DMS153 (cell line): ENCODE measurements around the gene POLDIP3.
A peak's percentile ranks its signal among the peaks of the same experiment; 100 is the strongest.
"Not testable (repeated sequence)": the region's sequence is repeated elsewhere in the genome, so short reads cannot be mapped to it uniquely, and the experiment has no call there.

Experiments used
- DNase-seq: peaks from one replicate; lab custom pipeline; 2025; lab: John Stamatoyannopoulos, UW

Gene POLDIP3

DNA sequence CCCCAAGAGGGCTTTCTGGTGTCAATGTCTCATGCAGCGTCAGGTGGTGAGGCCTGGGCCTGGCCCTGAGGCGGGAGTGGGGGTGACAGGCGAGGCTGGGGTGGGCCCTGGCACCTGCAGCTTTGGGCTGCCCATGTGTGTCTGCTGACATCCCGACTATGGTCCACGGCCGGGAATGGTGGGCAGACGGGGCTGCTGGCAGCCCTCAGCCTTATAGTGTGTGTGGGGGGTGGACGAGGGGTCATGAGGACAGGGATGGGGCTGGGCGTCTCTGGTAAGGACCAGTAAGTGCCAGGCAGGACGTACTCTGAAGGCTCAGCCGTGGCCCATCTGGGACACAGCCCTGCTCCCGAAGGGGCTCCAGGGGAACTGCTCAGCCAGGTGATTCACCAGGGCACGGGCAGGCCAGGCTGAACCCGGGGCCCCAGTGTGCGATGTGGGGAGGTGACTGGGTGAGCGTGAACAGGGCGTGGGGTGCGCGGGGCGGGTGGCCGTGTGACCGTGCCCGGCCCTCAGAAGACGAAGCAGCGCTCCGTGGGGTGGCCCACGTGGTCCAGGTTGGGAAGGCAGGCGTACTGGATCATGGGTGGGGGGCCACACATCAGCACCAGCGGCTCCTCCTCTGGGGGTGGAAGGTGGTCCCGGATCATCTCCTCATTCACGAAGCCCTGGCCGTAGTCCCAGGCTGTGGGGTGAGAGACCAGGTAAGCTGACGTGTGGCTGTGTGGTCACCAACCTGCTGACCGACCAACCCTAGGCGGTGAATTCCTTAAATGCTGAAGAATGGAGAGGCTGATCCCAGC is 4.8 kb upstream of the POLDIP3 start:
- no peak for DNase-seq

DNA sequence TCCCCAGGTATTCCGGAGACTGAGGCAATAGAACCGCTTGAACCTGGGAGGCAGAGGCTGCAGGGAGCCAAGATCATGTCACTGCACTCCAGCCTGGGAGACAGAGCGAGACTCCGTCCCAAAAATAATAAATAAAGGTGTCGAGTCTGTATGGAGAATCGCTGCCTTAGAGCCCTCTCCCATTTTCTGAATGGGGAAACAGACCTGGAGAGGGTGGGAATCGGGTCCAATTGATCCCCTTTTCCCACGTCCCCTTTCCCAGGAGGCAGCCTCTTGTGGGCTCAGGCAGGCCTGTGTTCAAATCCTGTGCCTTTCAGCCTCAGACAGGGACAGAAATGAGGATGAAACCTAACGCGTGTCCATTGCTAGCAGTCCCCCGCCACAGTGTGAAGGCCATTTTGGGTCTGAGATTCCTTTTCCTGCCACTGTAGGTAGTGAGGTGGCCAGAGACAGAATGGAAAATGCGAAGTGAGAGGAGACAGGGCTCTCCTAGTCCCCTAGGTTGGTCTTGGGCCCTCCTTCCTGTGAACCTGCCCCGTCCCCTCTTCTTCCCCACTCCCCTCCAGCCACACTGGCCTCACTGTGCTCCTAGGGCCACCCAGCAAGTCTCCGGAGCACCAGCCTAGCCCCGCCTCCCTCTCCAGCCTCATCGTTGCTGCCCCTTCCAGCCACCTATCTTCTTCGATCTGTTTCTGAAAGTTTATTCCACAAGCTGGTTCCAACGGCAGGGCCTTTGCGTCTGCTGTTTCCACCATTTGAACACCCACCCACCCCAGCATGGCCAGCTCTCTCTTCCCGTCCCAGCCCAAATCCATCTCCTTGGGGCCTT is 2.7 kb upstream of the POLDIP3 start:
- DNase-seq: no peak

DNA sequence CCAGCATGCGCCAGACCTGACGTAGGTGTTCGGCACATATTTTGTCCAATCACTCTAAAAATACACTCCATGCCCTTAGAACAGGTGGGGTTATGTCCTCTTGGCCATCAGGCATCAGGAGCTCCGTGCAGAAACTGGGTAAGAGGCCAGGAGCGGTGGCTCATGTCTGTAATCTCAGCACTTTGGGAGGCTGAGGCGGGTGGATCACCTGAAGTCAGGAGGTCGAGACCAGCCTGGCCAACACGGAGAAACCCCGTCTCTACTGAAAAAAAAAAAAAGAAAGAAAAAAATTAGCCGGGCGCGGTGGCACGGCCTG is 1.1 kb upstream of the POLDIP3 start:
- DNase-seq: not testable (repeated sequence)

DNA sequence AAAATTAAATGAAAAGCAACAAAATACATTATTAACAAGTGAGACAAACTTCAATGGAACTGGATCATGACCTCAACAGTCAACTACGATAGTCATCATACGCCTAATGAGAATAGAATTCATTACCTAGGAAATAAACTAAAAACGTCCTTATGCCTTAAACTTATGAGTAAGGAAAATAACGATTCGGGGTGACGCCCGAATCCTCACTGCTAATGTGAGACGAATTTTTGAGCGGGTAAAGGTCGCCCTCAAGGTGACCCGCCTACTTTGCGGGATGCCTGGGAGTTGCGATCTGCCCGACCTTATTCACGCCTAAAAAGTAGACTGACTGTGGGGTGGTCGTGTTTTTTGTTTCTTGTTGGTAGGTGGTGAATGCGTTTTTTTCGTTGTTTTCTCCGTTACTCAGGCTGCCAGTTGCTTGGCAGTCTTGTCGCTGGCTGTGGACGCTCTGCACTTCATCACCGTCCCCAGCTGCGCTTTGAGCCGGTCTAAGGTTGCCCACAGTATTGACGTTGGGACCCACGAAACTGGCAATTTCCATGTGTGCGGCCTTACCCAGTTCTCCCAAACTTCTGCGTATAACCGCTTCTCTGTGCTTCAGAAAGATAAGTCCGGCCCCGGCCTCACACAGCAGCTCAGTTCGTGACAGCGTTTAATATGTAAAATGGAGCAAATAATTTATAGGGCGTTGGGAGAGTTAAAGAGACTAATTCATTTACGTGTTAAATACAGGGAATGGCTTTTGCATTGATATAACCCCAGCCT is 593 bp upstream of the POLDIP3 start:
- peak; percentile 92 for DNase-seq

DNA sequence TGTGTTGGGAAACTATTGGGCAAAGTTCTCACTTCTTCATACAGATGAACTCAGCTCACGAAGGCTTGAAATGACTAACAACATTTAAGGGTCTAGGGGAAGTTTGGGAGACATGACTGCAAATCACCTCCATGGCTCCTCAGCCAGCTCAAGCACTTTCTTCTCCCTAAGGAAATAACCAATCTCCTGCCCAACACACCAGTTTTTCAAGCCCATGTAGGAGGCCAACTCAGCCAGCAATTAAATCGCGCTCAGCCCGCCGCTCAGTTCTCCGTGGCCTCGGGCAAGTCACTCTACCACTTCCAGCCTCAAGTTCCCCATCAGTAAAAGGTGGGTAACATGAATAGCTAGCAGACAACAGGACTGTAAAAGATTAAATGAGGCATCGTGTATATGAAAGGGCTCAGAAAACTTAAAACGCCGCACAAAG is 796 bp downstream of the POLDIP3 start:
- no peak for DNase-seq

DNA sequence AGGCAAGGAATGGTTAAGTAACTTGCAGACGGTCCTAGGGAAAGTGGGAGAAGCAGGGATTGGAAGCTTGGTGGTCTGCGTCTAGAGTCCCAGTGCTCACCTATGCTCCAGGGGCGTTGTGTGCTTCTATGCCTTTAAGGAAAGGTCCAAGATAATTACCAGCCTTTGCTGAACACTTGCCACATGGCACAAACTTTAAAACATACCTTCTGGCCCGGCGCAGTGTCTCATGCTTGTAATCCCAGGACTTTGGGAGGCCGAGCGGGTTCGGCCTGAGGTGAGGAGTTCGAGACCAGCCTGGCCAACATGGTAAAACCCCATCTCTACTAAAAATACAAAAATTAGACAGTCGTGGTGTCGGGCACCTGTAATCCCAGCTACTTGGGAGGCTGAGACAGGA is 2.3 kb downstream of the POLDIP3 start:
- DNase-seq: no peak

DNA sequence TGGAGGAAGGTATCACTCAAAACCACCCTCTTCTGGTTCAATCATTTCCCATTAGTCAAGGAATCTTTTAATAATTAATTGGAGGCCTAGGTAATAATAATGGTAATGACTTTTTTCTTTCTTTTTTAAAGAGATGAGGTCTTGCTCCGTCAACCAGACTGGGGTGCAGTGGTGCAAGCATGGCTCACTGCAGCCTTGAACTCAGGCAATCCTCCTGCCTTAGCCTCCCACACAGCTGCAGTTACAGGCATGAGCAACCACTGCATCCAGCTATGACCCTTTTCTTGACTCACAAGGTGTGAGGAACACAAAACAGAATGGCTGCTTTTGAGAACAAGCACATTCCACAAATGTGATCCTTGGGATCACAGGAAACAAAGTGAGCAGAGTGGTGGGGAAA is 3.6 kb downstream of the POLDIP3 start:
- DNase-seq: no peak

DNA sequence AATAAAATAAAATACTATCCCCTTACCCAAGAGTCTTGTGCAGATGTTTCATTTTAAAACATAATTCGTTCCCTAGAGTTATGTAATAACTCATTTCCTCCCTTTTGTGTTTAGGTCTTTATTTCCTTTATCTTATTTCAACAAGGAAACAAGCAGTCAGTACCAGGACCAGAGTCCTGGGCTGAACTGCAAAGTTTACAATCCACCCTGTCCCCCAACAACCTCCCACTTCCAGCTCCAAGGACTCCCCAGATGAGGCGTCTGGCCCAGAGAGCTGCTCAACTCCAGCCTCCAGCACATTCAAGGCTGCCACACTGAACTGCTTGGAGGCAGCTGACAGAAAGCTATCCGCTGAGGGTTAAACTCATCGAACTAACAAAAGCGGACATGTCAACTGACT is 4.5 kb downstream of the POLDIP3 start:
- DNase-seq: no peak

DNA sequence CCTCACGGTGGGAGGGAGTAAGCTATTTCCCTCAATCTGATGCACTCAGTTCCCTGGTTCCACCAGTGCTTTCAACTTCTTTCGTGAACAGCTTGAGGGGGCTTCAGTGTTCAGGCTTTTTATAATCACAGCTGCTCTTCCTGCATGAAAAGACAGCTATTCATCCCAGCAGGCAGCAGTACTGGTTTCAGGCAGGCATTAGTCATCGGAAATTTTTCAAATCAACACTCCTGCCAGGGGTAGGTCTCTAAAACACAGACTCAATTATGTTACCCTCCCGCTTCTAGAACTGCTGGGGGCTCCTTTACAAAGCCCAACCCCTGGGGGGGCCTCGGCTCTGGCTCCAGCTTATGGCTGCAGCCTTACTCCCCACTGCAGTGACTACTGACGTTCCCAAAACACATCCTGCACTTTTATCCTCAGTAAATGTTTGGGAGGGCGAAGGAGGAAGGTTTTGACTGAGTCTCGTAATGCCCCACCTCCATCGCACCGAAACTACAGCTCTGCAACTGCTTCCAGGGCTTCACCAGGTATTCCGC is 5.8 kb downstream of the POLDIP3 start:
- no peak for DNase-seq

DNA sequence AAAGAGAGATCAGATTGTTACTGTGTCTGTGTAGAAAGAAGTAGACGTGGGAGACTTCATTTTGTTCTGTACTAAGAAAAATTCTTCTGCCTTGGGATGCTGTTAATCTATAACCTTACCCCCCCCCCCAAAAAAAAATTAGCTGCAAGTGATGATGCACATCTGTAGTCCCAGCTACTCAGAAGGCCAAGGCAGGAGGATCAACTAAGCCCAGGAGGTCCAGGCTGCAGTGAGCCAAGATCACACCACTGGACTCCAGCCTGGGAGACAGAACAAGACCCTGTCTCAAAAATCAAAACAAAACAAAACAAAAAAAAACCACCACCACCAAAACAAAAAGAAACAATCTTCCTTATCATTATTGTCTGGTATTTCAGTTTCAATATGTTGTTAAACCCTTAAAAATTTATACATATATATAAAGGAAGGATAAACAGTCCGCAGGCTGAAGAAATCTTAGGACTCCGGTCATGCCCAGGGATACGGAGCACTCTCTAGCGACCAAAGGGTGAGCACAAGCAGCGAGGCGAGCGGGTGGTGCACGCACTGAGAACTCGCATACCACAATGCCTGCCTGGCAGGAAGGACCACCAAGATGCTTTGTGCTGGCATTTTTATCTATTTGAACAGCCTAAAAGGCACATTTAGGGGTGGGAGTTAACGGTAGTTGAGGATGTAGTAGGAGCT is 6.4 kb downstream of the POLDIP3 start:
- DNase-seq: no peak

DNA sequence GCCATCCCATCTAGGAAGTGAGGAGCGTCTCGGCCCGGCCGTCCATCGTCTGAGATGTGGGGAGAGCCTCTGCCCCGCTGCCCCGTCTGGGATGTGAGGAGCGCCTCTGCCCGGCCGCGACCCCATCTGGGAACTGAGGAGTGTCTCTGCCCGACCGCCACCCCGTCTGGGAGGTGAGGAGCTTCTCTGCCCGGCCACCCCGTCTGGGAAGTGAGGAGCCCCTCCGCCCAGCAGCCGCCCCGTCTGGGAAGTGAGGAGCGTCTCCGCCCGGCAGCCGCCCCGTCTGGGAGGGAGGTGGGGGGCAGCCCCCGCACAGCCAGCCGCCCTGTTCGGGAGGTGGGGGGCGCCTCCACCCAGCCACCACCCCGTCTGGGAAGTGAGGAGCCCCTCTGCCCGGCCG is 7.0 kb downstream of the POLDIP3 start:
- not testable (repeated sequence) for DNase-seq

DNA sequence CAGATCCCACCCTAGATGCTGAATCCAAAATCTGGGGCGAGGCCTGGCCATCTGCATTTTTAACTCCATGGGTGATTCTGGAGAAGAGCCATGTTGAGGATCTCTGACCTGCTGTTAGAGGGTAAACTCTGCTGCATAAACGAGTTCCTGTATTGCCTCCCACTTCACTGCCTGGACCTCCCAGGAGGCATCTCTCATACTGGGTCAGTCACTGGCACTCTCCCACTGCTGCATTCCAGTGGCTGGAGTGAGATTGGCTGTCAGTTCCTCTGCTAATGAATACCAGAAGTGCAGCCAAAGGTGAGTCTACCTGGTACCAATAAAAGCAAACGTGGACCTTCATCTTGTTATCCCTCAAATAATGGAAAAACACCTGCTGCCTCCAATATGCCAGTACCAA is 10.3 kb downstream of the POLDIP3 start:
- no peak for DNase-seq

DNA sequence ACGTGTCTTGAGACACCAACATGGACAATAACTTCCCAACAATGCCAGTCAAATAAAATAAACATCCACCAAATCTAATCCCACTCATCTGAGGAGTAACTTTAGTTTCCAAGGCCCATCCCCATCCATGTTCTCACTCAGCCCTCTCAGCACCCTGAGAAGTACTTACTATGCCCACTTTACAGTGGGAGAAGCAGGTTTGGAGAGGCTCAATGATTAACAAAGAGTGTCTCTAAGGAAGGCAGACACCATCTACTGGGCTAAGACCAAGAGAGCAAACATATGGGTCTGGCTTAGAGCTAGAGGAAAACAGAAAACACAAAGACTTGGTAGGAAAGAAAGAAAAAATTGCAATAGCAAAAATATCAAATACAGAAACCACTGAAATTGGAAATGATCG is 11.3 kb downstream of the POLDIP3 start:
- no peak for DNase-seq

DNA sequence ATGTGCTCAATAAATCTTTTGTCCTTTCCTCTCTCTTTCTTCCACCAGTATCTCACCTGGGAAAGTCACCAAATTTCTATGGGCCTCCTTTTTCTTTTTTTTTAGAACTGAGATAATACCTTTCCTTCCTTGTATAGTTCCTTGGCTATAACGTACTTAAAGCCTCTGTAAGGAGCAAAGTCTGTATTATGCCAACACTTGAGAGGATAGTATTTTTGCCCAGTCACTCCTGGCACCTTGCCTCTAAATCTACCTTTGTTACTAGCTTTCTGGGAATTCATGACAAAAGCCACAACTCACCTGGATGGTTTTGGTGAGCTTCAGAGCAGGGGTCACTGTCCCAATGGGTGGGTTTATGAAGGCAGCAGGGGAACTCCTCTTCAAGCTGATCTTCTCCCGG is 12.2 kb downstream of the POLDIP3 start:
- DNase-seq: no peak

DNA sequence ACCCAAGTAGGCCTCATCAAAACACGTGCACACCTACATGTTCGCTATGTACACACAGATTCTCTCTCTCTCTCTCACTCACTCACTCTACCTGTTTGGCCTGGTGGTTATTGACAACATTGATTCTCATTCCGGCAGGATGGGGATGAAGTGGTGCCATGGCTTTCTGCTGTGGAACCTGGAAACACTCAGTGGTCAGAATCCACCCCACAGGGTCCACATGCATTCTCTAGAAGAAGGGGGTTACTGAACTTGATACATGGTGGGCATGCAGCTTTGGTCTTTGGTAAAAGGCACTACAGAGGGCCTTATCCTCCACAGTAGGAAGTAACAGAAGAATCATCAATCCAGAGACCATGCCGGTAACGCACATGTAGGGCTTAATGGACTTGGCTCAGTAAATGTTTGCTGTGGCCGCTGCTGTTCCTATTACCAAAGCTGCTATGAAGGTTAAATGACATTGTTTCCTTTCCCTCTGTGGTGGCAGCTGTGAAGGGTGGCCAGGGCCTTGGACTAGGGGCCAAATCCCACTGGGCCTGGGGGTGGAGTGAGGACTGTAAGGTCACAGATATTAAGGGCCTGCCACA is 12.7 kb downstream of the POLDIP3 start:
- no peak for DNase-seq

DNA sequence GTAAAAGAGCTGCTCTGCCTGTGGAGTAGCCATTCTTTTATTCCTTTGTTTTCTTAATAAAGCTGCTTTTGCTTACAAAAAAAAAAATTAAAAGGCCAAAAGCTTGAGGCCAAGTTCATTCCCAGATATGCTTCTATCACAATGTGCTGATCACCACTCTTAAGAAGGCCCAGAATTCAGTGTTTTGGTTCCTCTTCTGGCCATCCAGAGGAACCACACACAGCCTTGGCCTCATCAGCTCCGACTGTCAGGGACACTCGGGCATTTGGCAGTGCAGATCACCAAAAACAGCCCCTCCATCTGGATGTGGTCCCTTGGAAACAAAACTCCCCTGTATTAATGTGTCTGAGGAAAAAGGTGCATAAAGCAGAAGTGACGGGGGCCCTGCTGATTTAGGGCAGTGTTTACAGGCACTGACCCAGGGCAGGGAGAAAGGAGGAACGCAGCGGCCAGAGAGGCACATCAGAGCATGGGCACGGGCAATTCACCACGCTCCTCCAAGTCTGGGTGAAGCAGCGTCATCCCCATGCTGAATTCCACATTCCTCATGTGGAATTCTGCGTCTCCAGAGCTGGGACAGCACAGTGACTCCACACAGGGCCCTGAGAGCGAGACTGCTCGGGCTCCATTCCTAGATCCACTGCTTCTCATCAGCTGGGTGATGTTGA is 17.7 kb downstream of the POLDIP3 start:
- no peak for DNase-seq

DNA sequence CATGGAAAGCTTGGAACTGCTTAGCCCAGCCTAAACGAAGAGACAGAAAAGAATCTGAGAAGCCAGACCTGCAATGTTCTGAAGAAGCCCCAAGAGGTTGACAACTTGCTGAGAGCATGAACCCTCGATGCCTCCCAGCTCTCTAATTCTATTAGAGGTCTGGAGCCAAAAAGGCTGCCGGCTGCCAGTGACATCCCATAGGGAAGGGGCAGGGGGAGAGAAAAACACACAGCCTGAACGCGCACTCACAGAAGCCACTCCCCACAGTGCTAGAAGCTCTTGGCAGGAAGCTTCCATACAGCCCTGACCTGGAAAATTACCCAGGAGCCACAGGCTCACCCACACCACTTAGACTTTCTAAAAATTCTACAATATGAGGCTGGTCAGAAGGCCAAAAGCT is 18.3 kb downstream of the POLDIP3 start:
- DNase-seq: no peak

DNA sequence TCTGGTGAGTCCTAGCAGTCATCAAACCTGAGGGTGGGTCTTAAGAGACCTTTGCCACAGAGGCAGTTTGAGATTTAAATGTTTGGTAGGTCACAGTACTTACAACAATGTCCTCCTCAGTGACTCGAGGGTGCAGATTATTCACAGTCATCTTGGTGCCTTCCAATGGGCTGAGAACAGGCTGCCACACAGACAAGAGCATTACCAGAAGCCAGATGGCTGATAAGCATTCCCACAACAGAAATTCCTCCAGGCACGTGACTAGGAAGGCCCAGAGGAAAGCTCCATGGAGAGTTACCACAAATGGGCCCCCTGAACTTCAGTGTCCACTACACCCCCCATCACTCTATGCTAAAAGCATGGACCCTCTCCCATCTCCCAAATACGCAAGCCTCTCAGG is 19.2 kb downstream of the POLDIP3 start:
- no peak for DNase-seq

DNA sequence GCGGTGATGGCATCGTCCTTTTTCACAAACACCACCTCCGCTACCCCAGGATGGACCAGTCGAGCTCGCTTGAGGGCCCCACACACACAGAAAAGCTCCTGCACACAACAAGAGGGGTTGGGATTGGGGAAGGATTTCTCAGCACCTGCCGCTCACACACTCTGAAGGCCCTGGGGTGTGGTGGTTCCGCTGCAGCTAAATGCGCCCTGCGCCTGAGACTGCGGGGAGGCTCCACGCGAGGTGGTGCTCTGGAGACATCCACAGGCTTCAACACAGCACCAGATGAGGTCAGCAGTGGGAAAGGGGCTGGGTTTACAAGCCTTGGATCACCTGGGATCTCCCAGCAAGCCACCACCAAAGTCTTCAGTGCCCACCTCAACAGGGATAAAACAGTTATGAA is 22.7 kb downstream of the POLDIP3 start:
- no peak for DNase-seq

DNA sequence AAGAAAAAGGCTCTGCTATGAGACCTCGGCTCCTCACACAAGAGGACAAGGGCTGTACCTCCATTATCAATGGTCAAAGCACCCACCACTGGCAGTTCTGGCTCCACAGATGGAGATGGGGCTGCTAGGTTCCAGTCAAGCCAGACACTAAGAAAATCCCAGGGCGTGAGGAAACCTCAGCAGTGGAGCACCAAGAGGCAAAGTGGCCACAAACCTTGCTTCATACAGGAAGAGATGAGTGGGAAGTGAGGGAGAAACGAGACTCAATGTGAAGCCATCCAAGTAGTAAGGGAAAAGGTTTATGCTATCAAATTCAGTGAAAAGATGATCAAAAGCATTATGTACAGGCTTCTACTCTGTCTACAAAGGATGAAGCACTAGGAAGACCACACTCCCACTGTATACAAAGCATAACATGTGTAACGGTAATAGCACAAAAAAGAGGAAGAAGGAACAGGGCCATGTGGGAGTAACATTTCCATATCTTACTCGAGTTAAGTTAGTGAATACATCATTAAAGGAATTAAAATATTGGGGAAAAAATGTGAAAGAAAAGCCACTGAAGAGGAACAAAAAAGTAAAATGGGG is 27.0 kb downstream of the POLDIP3 start:
- DNase-seq: no peak

DNA sequence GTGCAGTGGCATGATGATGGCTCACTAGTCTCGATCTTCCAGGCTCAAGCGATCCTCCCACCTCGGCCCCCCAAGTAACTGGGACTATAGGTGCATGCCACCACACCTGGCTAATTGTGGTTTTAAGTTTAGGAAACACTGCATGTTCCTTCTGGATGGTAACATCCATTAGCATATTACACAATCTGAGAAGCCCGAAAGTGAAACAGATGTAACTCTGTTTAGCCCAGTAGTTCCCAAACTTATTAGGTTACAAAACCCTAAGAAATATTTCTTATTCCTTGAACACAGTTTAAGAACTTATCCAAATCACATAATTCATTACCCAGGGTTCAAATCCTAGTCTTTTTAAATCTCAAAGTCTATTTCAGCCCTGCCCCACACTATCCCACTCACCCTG is 28.3 kb downstream of the POLDIP3 start:
- no peak for DNase-seq
